OCI-LY3 (cell line): ENCODE measurements around the gene NRG3.

Experiments
- CTCF ChIP-seq: fragments of 200-600, 300-600 bp; sonication (generic); IDR thresholded peaks from 2 replicates; pipeline ENCODE4 v1.5.1; 2014; ENCODE audit warnings: antibody characterized with exemption, low read length, low read depth
- EZH2phosphoT487 ChIP-seq: fragments of 200-600 bp; shearing (Covaris generic); IDR thresholded peaks from 2 replicates; pipeline ENCODE4 v1.6.1; 2018; ENCODE audit warnings: antibody characterized with exemption, mixed run types, low read depth

- no peak for TF ChIP-seq CTCF
- TF ChIP-seq EZH2phosphoT487, result no peak
Observed at GRCh38 chr10:82981137-82981723, 1106.2 kb downstream of the NRG3 start.
